Body of pancreas (tissue), 4 donors: ENCODE data around the gene FBXL7.

Source experiments
- POLR2A ChIP-seq, 3 donors: fragments of 450-650 bp; IDR thresholded peaks; one replicate each; pipeline ENCODE4 v1.6.1; 2016; ENCODE audit warnings: antibody characterized with exemption in 3 of 3, mild to moderate bottlenecking in 2 of 3
- TF ChIP-seq, protein P1 (sequence below), 7 experiments: fragments of 450-650 bp in 4 of 7; fragments of 200-600 bp in 3 of 7; sonication (generic) in 3 of 7; IDR thresholded peaks; one replicate each; pipeline ENCODE4 v1.5.1; 2016 to 2019; ENCODE audit warnings: antibody characterized with exemption in 7 of 7

DNA sequence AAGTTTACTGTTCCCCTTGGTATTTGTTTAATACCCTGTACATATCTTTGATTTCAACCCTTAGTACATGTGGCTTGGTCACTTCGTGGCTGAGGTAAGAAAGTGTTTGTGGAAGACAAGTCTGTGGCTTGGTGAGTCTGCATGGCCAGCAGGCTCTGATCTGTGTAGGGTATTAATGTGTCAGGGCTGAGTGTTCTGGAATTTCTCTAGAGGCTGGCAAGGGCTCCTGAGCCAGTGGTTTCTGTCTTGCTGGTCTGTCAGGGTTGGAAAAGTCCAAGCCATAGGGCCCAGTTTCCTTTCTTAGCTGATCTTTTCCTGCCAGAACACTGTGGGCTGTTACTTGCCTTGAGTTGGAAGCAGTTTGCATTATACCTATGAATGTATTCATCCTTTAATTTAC is 48.0 kb upstream of the FBXL7 start:
- TF ChIP-seq POLR2A (IDR thresholded peaks at IDR 0.05) = no peak
- TF ChIP-seq, protein P1, sequence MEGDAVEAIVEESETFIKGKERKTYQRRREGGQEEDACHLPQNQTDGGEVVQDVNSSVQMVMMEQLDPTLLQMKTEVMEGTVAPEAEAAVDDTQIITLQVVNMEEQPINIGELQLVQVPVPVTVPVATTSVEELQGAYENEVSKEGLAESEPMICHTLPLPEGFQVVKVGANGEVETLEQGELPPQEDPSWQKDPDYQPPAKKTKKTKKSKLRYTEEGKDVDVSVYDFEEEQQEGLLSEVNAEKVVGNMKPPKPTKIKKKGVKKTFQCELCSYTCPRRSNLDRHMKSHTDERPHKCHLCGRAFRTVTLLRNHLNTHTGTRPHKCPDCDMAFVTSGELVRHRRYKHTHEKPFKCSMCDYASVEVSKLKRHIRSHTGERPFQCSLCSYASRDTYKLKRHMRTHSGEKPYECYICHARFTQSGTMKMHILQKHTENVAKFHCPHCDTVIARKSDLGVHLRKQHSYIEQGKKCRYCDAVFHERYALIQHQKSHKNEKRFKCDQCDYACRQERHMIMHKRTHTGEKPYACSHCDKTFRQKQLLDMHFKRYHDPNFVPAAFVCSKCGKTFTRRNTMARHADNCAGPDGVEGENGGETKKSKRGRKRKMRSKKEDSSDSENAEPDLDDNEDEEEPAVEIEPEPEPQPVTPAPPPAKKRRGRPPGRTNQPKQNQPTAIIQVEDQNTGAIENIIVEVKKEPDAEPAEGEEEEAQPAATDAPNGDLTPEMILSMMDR (IDR thresholded peaks at IDR 0.05) = no peak
